ENCODE data around the gene COMMD2.

The COMMD2 gene

DNA sequence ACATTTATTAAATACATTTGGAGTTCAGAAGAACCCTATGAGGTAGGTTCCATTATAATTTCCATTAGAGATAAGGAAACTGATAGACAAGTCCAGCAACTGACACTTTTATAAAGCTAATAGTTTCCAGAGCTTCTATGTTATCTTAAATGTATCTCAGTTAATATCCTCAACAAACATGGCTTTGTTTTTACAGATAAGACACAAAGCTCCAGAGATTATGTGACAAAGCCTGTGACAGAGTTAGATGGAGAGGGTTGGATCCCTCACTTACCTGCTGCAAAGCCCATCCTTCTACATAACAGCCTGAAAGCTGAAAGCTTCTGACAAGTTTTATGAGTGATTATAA is 473 bp upstream of the COMMD2 start:
- H3K9ac ChIP-seq (ENCODE audit: low read depth, low read length): no peak overlapping the region
- H3K9me3 ChIP-seq (ENCODE audit: control insufficient read depth, insufficient read depth, low read length): no peaks in the 10 kb centered on the region
- peaks cover 4% of the 10 kb centered on the region for H3K36me3 ChIP-seq (ENCODE audit: control insufficient read depth, insufficient read depth, low read length)
- H3K27me3 ChIP-seq (ENCODE audit: control insufficient read depth, insufficient read depth, low read length): no peaks in the 10 kb centered on the region
- H3K4me3 ChIP-seq (ENCODE audit: low read depth, low read length): peak overlapping the region; percentile 99
- no peaks in the 10 kb centered on the region for H3K4me1 ChIP-seq (ENCODE audit: control insufficient read depth, insufficient read depth, low read length)

DNA sequence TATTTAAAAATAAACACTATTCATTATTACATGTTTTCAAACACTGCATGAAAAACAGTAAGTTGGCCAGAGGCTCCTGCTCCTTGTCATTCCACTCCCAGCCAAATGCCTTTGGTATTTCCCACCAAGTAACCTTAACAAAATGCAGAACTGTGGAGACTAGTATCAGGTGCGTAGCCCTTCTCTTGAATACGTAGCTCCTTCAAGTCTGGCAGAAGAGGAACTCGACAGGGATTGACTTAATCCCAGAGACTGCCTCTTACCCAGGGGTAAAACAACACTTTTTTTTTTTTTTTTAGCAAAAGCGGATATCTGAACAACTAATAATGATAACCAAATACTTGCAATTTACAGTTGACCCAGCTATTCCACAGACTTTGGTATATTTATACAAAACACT is 738 bp downstream of the COMMD2 start:
- peak overlapping the region; percentile 99 for H3K4me3 ChIP-seq (ENCODE audit: low read depth, low read length)
- H3K4me1 ChIP-seq (ENCODE audit: control insufficient read depth, insufficient read depth, low read length): no peaks in the 10 kb centered on the region
- peak overlapping the region; percentile 79 for H3K9ac ChIP-seq (ENCODE audit: low read depth, low read length)
- H3K9me3 ChIP-seq (ENCODE audit: control insufficient read depth, insufficient read depth, low read length): no peaks in the 10 kb centered on the region
- peaks cover 9% of the 10 kb centered on the region for H3K36me3 ChIP-seq (ENCODE audit: control insufficient read depth, insufficient read depth, low read length)
- no peaks in the 10 kb centered on the region for H3K27me3 ChIP-seq (ENCODE audit: control insufficient read depth, insufficient read depth, low read length)

DNA sequence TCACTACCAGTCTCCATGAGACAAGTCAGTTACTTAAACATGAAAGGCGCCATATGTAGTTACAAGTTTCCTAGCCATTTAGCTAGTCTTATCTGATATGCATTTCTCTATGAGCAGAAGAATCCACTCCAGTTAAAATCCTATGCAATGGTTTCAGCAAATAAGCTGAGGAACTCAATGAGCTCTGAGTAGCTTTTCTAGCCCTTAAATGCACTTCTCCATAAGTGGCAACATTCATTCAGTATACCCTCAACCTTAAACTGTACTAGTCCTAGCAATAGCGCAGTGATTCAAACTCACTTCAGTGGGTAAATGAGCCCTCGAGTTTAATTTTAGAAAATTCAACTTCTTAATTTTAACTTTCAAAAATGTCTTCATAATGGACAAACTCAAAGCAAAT is 7.7 kb downstream of the COMMD2 start:
- Histone ChIP-seq H3K36me3 (ENCODE audit: control insufficient read depth, insufficient read depth, low read length) (peaks cover 19% of the 10 kb centered on the region), H3K9me3 (ENCODE audit: control insufficient read depth, insufficient read depth, low read length) (no peaks in the 10 kb centered on the region), H3K27me3 (ENCODE audit: control insufficient read depth, insufficient read depth, low read length) (no peaks in the 10 kb centered on the region), H3K4me3 (ENCODE audit: low read depth, low read length) (no peak overlapping the region), H3K4me1 (ENCODE audit: control insufficient read depth, insufficient read depth, low read length) (no peaks in the 10 kb centered on the region), H3K9ac (ENCODE audit: low read depth, low read length) (no peak overlapping the region)

- Histone ChIP-seq H3K36me3 (ENCODE audit: control insufficient read depth, insufficient read depth, low read length) (peaks cover 20% of the 10 kb centered on the region), H3K4me1 (ENCODE audit: control insufficient read depth, insufficient read depth, low read length) (no peaks in the 10 kb centered on the region), H3K27me3 (ENCODE audit: control insufficient read depth, insufficient read depth, low read length) (no peaks in the 10 kb centered on the region), H3K9ac (ENCODE audit: low read depth, low read length) (no peak overlapping the region), H3K9me3 (ENCODE audit: control insufficient read depth, insufficient read depth, low read length) (no peaks in the 10 kb centered on the region), H3K4me3 (ENCODE audit: low read depth, low read length) (no peak overlapping the region)
These were observed 8.1 kb downstream of the COMMD2 start for GRCh38 chr3:149744151-149744550.

- Histone ChIP-seq H3K9ac (ENCODE audit: low read depth, low read length) (no peak overlapping the region), H3K4me3 (ENCODE audit: low read depth, low read length) (no peak overlapping the region), H3K36me3 (ENCODE audit: control insufficient read depth, insufficient read depth, low read length) (peaks cover 5% of the 10 kb centered on the region), H3K9me3 (ENCODE audit: control insufficient read depth, insufficient read depth, low read length) (no peaks in the 10 kb centered on the region), H3K4me1 (ENCODE audit: control insufficient read depth, insufficient read depth, low read length) (no peaks in the 10 kb centered on the region), H3K27me3 (ENCODE audit: control insufficient read depth, insufficient read depth, low read length) (no peaks in the 10 kb centered on the region)
These were observed 12.9 kb downstream of the COMMD2 start for GRCh38 chr3:149739396-149739795.

GRCh38 chr3:149738876-149739275 is 13.4 kb downstream of the COMMD2 start:
- H3K9me3 ChIP-seq (ENCODE audit: control insufficient read depth, insufficient read depth, low read length): no peaks in the 10 kb centered on the region
- H3K4me3 ChIP-seq (ENCODE audit: low read depth, low read length): no peak overlapping the region
- no peaks in the 10 kb centered on the region for H3K4me1 ChIP-seq (ENCODE audit: control insufficient read depth, insufficient read depth, low read length)
- no peak overlapping the region for H3K9ac ChIP-seq (ENCODE audit: low read depth, low read length)
- H3K36me3 ChIP-seq (ENCODE audit: control insufficient read depth, insufficient read depth, low read length): peaks cover 5% of the 10 kb centered on the region
- no peaks in the 10 kb centered on the region for H3K27me3 ChIP-seq (ENCODE audit: control insufficient read depth, insufficient read depth, low read length)

GRCh38 chr3:149736953-149737205 is 15.4 kb downstream of the COMMD2 start:
- Histone ChIP-seq H3K9ac (ENCODE audit: low read depth, low read length) (no peak overlapping the region), H3K4me3 (ENCODE audit: low read depth, low read length) (no peak overlapping the region)

GRCh38 chr3:149736175-149736952 is 15.9 kb downstream of the COMMD2 start:
- no peak overlapping the region for H3K4me3 ChIP-seq (ENCODE audit: low read depth, low read length)
- H3K4me1 ChIP-seq (ENCODE audit: control insufficient read depth, insufficient read depth, low read length): no peaks in the 10 kb centered on the region
- H3K9ac ChIP-seq (ENCODE audit: low read depth, low read length): no peak overlapping the region
- H3K27me3 ChIP-seq (ENCODE audit: control insufficient read depth, insufficient read depth, low read length): no peaks in the 10 kb centered on the region
- no peaks in the 10 kb centered on the region for H3K9me3 ChIP-seq (ENCODE audit: control insufficient read depth, insufficient read depth, low read length)
- peaks cover 2% of the 10 kb centered on the region for H3K36me3 ChIP-seq (ENCODE audit: control insufficient read depth, insufficient read depth, low read length)

More at GRCh38 chr3:149736953-149737205, 15.4 kb downstream of the COMMD2 start:
- Histone ChIP-seq H3K27me3 (ENCODE audit: control insufficient read depth, insufficient read depth, low read length) (no peaks in the 10 kb centered on the region), H3K9me3 (ENCODE audit: control insufficient read depth, insufficient read depth, low read length) (no peaks in the 10 kb centered on the region), H3K4me1 (ENCODE audit: control insufficient read depth, insufficient read depth, low read length) (no peaks in the 10 kb centered on the region), H3K36me3 (ENCODE audit: control insufficient read depth, insufficient read depth, low read length) (peaks cover 2% of the 10 kb centered on the region)

DNA sequence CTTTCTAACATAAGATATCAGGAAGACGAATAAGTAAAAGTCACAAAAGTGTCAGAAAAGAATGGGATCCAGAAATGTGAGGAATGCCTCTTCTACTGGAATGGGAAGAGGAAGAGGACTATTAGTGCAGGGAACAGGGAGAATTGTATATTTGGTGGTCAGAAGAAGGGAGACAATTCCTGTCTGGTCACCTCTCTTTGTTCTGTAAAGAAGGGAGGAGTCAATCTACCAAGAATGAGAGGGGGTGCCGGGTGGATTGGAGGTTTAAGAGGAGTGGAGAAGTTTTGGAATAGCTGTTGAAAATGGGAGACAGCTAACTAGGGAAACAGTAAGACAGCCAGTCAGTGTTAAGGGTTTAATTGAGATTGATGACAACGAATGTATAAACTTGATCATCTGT is 20.1 kb downstream of the COMMD2 start:
- no peaks in the 10 kb centered on the region for H3K4me1 ChIP-seq (ENCODE audit: control insufficient read depth, insufficient read depth, low read length)
- H3K9ac ChIP-seq (ENCODE audit: low read depth, low read length): no peak overlapping the region
- no peak overlapping the region for H3K4me3 ChIP-seq (ENCODE audit: low read depth, low read length)
- H3K36me3 ChIP-seq (ENCODE audit: control insufficient read depth, insufficient read depth, low read length): no peaks in the 10 kb centered on the region
- H3K27me3 ChIP-seq (ENCODE audit: control insufficient read depth, insufficient read depth, low read length): no peaks in the 10 kb centered on the region
- no peaks in the 10 kb centered on the region for H3K9me3 ChIP-seq (ENCODE audit: control insufficient read depth, insufficient read depth, low read length)

GRCh38 chr3:149727656-149728055 is 24.6 kb downstream of the COMMD2 start:
- H3K36me3 ChIP-seq (ENCODE audit: control insufficient read depth, insufficient read depth, low read length): no peaks in the 10 kb centered on the region
- no peaks in the 10 kb centered on the region for H3K27me3 ChIP-seq (ENCODE audit: control insufficient read depth, insufficient read depth, low read length)
- H3K9ac ChIP-seq (ENCODE audit: low read depth, low read length): no peak overlapping the region
- no peaks in the 10 kb centered on the region for H3K4me1 ChIP-seq (ENCODE audit: control insufficient read depth, insufficient read depth, low read length)
- H3K9me3 ChIP-seq (ENCODE audit: control insufficient read depth, insufficient read depth, low read length): no peaks in the 10 kb centered on the region
- H3K4me3 ChIP-seq (ENCODE audit: low read depth, low read length): no peak overlapping the region

DNA sequence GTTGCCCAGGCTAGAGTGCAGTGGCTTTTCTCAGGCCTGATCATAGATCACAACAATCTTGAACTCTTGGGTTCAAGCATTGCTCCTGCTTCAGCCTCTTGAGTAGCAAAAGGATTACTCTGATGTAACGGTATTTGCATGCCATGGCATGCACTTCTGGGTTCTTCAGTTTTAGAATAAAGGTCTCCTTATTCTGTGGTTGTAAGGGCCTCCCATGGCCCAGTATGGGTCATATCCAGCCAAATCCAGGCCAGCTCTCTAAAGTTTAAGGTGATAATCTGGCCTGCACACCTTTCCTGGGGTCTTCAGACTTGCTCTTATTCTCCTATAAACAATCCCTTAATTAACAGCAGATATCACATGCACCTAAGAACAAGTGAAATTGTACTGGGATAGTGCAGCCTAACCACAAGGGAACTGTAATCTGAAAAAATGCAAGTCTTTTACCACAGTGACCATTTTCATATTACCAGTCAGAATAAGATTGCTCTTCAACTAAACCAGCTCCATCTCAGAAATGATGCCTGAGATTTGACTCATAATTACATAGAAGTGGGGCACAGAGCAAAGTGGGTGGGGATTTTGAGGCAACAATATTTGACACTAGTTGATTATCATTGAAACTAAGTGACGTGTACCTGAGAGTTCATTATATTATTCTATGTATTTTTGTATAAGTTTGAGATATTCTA is 25.4 kb downstream of the COMMD2 start:
- no peak overlapping the region for H3K4me3 ChIP-seq (ENCODE audit: low read depth, low read length)
- H3K36me3 ChIP-seq (ENCODE audit: control insufficient read depth, insufficient read depth, low read length): no peaks in the 10 kb centered on the region
- H3K9ac ChIP-seq (ENCODE audit: low read depth, low read length): no peak overlapping the region
- H3K9me3 ChIP-seq (ENCODE audit: control insufficient read depth, insufficient read depth, low read length): no peaks in the 10 kb centered on the region
- H3K27me3 ChIP-seq (ENCODE audit: control insufficient read depth, insufficient read depth, low read length): no peaks in the 10 kb centered on the region
- no peaks in the 10 kb centered on the region for H3K4me1 ChIP-seq (ENCODE audit: control insufficient read depth, insufficient read depth, low read length)

GRCh38 chr3:149723781-149724180 is 28.5 kb downstream of the COMMD2 start:
- H3K4me1 ChIP-seq (ENCODE audit: control insufficient read depth, insufficient read depth, low read length): no peaks in the 10 kb centered on the region
- H3K9ac ChIP-seq (ENCODE audit: low read depth, low read length): no peak overlapping the region
- no peaks in the 10 kb centered on the region for H3K27me3 ChIP-seq (ENCODE audit: control insufficient read depth, insufficient read depth, low read length)
- no peaks in the 10 kb centered on the region for H3K9me3 ChIP-seq (ENCODE audit: control insufficient read depth, insufficient read depth, low read length)
- no peaks in the 10 kb centered on the region for H3K36me3 ChIP-seq (ENCODE audit: control insufficient read depth, insufficient read depth, low read length)
- no peak overlapping the region for H3K4me3 ChIP-seq (ENCODE audit: low read depth, low read length)

Data from iPS-15b (cell line).